ENCODE results near the gene ROM1. TPM values are rescaled to one million over a fixed set of nuclear protein-coding genes. Genes with fewer than 3 reads are reported as not detected.
A peak's percentile ranks its signal among the peaks of the same experiment; 100 is the strongest.

Gene ROM1
- total RNA-seq, 4 donors from 2014 or later, result 3.0 to 18.3 (median 10.7) TPM

GRCh38 chr11:62610403-62610802 is 2.7 kb upstream of the ROM1 start:
- 83 to 88% methylated on average over 1 to 4 of the region's 6 CpGs for WGBS, 2 donors (ENCODE audit: low coverage in 1 of 2)

GRCh38 chr11:62610814-62611704 is 2.0 kb upstream of the ROM1 start:
- H3K9me3 ChIP-seq, result no peaks in the 10 kb centered on the region
- H3K36me3 ChIP-seq, result peaks cover 0 to 68% of the 10 kb centered on the region in 2 donors
- H3K27ac ChIP-seq, result peak overlapping the region; percentile 93 to 98 (median 96)
- WGBS, 2 donors (ENCODE audit: low coverage in 1 of 2), result 80% methylated on average over 1 of the region's 28 CpGs; no CpG with 5 or more reads in 1 of the 2 donors
- no peak for ATAC-seq
- H3K4me1 ChIP-seq, result peaks cover 2 to 42% (median 21%) of the 10 kb centered on the region in 3 donors
- TF ChIP-seq POLR2A (IDR thresholded peaks at IDR 0.05) (no peak), EP300 (IDR thresholded peaks at IDR 0.05) (no peak), POLR2AphosphoS5 (IDR thresholded peaks at IDR 0.05) (no peak), CTCF (IDR thresholded peaks at IDR 0.05) (no peak)
- peak overlapping the region; percentile 74 to 95 for H3K4me3 ChIP-seq
- no peaks in the 10 kb centered on the region for H3K27me3 ChIP-seq

More at GRCh38 chr11:62610403-62610802, 2.7 kb upstream of the ROM1 start:
- Histone ChIP-seq H3K4me1 (peaks cover 2 to 42% (median 21%) of the 10 kb centered on the region in 3 donors), H3K36me3 (peaks cover 0 to 68% of the 10 kb centered on the region in 2 donors), H3K9me3 (no peaks in the 10 kb centered on the region), H3K4me3 (no peak overlapping the region), H3K27ac (no peak overlapping the region), H3K27me3 (no peaks in the 10 kb centered on the region)
- ATAC-seq, result no peak
- no peak for TF ChIP-seq EP300 (IDR thresholded peaks at IDR 0.05)
- no peak for TF ChIP-seq POLR2AphosphoS5 (IDR thresholded peaks at IDR 0.05)
- no peak for TF ChIP-seq CTCF (IDR thresholded peaks at IDR 0.05)
- TF ChIP-seq POLR2A (IDR thresholded peaks at IDR 0.05), result no peak

- no peaks in the 10 kb centered on the region for H3K27me3 ChIP-seq
- no peaks in the 10 kb centered on the region for H3K9me3 ChIP-seq
- TF ChIP-seq POLR2A (IDR thresholded peaks at IDR 0.05) (no peak), EP300 (IDR thresholded peaks at IDR 0.05) (no peak), CTCF (IDR thresholded peaks at IDR 0.05) (peak in 2 of 4 experiments; percentile 21 to 32), POLR2AphosphoS5 (IDR thresholded peaks at IDR 0.05) (peak; percentile 11)
- H3K4me3 ChIP-seq, result peak overlapping the region; percentile 74 to 95
- WGBS, 2 donors (ENCODE audit: low coverage in 1 of 2), result 0% methylated on average over 4 to 18 of the region's 34 CpGs
- ATAC-seq, result peak; percentile 1
- peaks cover 0 to 68% of the 10 kb centered on the region in 2 donors for H3K36me3 ChIP-seq
- peak overlapping the region; percentile 93 to 98 (median 96) for H3K27ac ChIP-seq
- peaks cover 2 to 42% (median 21%) of the 10 kb centered on the region in 3 donors for H3K4me1 ChIP-seq
These were observed 1.2 kb upstream of the ROM1 start for GRCh38 chr11:62611705-62612365.

GRCh38 chr11:62613291-62613778 is 278 bp downstream of the ROM1 start:
- no peak for TF ChIP-seq POLR2A (IDR thresholded peaks at IDR 0.05)
- TF ChIP-seq EP300 (IDR thresholded peaks at IDR 0.05), result no peak
- TF ChIP-seq CTCF (IDR thresholded peaks at IDR 0.05), result no peak
- no peak for TF ChIP-seq POLR2AphosphoS5 (IDR thresholded peaks at IDR 0.05)
- no peak for ATAC-seq
- H3K36me3 ChIP-seq, result peaks cover 0 to 65% of the 10 kb centered on the region in 2 donors
- no peaks in the 10 kb centered on the region for H3K9me3 ChIP-seq
- H3K4me3 ChIP-seq, result peak overlapping the region in 1 of 2 donors; percentile 95
- H3K27ac ChIP-seq, result peak overlapping the region; percentile 93 to 98 (median 96)
- 0% methylated on average over 2 of the region's 15 CpGs; no CpG with 5 or more reads in 1 of the 2 donors for WGBS, 2 donors (ENCODE audit: low coverage in 1 of 2)
- peaks cover 2 to 42% (median 21%) of the 10 kb centered on the region in 3 donors for H3K4me1 ChIP-seq
- H3K27me3 ChIP-seq, result no peaks in the 10 kb centered on the region

Measured in gastroesophageal sphincter (tissue), 4 donors.